Measurements from ENCODE around the gene ZNF394.

ZNF394 gene

DNA sequence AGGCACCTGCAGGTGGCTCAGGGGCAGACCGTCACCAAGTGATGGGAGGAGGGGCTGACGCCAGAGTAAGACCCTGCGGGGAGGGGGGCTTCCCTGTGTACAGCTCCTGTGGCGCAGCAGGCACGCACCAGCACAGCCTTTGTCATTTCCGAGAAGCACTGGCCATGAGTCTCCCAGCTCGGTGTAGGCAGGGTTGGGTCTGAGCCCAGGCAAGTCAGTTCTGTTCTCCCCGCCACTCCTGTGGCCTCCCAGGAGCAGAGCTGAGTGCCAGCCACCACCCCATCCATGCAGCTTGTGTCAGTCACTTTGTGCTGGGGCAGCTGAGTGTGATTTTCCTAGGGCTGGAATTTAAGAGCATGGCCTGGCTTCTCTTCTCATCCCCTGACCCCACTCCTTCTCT is 48.1 kb downstream of the ZNF394 start:
- FAIRE-seq, result no peak

GRCh38 chr7:99449326-99449725 is 50.8 kb downstream of the ZNF394 start:
- FAIRE-seq (no peak), DNase-seq (ENCODE audit: low spot score) (no peak)

More for the DNA sequence above, 48.1 kb downstream of the ZNF394 start:
- no peak for DNase-seq (ENCODE audit: low spot score)

DNA sequence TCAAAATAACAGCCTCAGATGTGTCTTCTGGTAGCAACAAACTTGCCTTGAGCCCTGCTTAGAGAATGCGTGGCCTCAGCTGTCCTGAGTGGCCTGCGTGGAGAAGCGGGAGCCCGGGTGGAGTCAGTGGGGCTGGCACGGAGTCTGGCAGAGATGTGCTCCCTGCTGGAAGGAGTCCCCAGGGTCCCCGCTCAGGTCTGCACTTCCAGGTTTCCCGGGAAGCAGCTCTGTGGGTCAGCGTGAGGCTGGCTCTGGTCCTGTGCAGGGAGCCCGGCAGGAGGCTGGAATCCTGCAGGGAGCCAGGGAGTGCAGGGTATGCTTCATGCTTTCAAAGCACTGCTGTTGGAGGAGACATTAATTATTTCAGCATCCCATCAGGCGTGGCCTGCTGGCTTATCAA is 51.2 kb downstream of the ZNF394 start:
- FAIRE-seq, result no peak

GRCh38 chr7:99447943-99448342 is 52.1 kb downstream of the ZNF394 start:
- FAIRE-seq (peak; percentile 42), DNase-seq (ENCODE audit: low spot score) (peak; percentile 43)

More for the DNA sequence above, 51.2 kb downstream of the ZNF394 start:
- DNase-seq (ENCODE audit: low spot score), result no peak

DNA sequence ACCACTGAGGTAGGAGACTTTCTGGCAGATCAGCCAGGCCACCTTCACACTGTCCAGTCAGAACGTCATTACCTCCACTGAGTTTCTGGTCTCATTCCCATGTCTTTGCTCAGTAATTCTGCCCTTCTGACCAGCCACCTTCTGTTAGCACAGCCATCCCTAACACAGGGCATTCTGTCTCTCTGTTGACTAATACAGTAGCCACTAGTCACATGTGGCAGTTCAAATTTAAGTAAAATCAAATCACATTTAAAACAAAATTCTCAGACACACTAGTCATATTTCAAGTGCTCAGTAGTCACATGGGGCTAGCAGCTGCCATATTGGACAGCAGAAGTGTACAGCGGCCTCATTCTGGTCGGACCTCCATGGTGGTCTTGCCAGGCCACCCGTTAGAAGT is 54.0 kb downstream of the ZNF394 start:
- no peak for DNase-seq (ENCODE audit: low spot score)
- FAIRE-seq, result no peak

Measured in urothelium cell line (cell line).